Fibroblast of skin of right quadriceps (primary cell): ENCODE data around the gene ARHGDIG.
"Not testable (repeated sequence)": the region's sequence is repeated elsewhere in the genome, so short reads cannot be mapped to it uniquely, and the experiment has no call there.

Experiments
- DNase-seq: peaks from one replicate; pipeline ENCODE4 v3.0.0-alpha.2; 2013

The ARHGDIG gene

DNA sequence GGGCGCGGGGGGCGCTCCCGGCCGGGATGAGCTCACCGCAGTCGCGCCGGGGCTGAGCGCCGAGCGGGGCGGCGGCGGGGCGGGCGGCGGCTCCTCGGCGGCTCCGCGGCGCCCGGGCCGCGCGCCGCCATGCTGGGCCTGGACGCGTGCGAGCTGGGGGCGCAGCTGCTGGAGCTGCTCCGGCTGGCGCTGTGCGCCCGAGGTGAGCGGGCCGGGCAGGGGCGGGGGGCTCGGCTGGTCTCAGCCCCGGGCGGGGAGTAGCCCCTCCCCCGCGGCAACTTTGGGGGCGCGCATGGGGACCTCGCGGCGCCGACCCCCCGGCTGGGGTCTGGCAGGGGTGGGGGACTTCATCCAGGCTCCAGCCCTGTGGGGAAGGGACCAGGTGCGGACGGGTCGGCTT is at the start of gene ARHGDIG:
Gene ARHGDIG (plus strand): TSS at position 40 of the 400 bp plus-strand sequence. CDS start 90 bp downstream, at position 130.
- no peak for DNase-seq

DNA sequence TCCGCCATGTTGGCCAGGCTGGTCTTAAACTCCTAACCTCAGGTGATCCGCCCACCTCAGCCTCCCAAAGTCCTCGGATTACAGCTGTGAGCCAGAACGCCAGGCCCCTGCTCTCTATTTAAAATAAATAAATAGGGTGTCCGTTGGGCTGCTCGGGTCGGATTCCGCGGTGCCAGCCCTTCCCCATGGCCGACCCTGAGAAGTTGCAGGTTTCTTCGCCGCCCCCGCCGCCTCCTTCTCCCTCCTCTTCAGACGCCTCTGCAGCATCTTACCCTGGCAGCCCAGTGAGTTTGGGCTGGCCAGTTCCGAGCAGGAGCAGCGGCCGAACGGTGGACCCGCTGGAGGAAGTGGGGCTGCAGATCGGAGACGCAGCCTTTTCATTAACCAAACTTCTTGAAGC is 49.4 kb upstream of the ARHGDIG start:
- DNase-seq = no peak

DNA sequence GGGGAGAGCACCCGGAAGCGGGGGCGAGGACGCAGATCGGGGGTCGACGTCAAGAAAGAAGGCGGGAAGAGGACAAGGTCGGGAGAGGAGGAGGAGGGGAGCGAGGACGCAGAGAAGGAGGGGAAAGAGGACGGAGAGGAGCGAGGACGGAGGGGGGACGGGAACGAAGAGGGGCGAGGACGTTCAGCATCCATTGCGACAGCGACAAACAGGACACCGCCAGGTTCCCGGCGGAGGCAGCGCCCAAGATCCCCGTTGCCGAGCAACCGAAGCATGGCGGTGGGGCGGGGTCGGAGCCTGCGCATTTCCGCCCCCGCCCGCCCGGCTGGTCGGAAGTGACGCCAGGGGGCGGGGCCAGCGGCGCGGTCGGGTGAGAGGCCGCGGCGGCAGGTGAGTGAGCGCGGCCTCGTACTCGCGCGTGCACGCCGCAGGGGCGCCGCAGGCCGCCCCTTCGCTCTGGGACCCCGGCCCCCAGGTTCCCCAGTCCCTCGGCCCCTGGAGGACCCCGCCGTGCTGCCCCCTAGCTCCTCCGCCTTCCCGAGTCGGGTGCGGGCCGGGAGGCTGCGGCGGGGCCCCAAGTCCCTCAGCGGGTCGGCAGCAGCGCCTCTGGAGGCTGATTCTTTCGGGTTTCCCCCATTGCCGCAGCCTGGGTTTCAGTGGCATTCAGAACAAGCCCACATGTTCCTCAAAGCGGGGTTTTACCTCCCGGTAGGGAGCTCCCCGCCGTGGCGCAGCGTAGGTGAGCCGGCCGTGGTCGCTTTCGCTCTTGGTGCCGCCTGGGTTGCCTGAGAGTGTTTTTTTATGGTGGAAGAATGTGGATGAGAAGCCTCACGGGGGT is 45.7 kb upstream of the ARHGDIG start, which contains the start of gene FAM234A:
Gene FAM234A (plus strand): TSS at position 354 of the 838 bp plus-strand sequence. CDS start 19,593 bp downstream, outside the sequence.
- DNase-seq = peak; percentile 89

DNA sequence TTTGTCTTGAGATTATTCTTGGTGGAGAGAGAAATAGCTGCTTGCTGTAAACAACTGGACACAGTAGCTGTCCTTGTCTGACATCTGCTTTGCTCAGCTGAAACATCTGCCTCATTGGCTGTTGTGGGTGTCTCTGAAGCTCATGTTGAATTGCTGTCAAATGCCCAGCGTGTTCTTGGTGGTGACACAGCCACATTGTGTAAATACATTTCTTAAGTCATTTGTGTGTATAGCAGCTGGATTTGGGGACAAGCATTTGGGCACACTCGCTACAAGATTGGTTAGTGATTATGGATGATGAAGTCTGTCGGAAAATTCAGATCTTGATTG is 40.5 kb upstream of the ARHGDIG start:
- no peak for DNase-seq

DNA sequence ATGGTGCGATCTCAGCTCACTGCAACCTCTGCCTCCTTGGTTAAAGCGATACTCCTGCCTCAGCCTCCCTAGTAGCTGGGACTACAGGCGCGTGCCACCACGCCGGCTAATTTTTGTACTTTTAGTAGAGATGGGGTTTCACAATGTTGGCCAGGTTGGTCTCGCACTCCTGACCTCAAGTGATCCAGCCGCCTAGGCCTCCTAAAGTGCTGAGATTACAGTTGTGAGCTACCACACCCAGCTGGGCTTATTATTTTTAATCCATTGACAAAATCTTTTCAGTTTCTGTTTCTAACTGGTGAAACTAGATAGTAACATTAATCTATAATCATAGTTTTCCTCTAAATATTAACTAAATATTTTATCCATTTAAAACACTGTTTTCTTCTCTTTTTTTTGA is 39.8 kb upstream of the ARHGDIG start:
- DNase-seq = no peak

DNA sequence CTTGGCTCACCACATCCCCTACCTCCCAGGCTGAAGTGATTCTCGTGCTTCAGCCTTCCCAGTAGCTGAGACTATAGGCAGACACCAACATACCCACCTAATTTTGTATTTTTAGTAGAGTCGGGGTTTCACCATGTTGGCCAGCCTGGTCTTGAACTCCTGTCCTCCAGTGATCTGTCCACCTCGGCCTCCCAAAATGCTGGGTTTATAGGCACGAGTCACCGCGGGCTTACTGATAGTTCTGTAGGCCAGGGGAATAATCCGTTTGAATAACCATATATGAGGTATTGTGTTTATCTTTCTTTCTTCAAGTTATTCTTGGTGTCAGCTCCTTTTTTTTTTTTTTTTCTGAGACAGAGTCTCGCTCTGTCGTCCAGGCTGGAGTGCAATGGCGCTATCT is 38.1 kb upstream of the ARHGDIG start:
- no peak for DNase-seq

DNA sequence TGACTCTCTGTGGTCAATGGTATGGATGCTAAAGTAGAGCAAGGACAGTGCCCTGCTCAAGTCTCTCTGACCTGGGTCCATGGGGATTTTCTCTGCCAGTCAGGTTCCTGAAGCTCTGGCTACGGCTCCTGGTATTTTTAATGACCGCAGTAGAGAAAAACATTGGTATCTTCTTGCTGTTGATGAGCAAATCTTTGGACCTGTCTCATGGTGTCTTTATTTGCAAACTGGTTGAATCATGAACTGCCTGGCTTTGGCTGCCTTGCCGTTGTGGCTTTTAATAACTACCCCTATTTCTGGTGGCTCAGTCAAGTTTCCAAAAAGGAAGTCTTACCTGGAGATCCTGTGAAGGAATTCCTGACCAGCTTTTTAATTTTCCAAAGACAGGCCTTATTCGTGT is 37.0 kb upstream of the ARHGDIG start:
- DNase-seq = no peak

DNA sequence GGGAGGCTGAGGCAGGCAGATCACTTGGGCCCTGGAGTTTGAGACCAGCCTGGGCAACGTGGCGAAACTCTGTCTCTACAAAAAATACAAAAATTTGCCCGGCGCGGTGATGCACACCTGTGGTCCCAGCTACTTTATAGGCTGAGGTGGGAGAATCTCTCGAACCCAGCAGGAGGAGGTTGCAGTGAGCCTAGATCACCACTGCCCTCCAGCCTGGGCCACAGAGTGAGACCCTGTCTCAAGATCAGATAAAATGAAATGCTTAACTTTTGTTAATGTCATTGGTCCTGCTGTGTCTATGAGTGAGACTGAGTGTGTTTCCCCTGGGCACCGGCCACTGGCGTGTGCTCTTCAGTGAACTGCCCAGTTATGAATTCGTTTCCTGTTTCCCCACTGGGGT is 35.3 kb upstream of the ARHGDIG start:
- DNase-seq = no peak

DNA sequence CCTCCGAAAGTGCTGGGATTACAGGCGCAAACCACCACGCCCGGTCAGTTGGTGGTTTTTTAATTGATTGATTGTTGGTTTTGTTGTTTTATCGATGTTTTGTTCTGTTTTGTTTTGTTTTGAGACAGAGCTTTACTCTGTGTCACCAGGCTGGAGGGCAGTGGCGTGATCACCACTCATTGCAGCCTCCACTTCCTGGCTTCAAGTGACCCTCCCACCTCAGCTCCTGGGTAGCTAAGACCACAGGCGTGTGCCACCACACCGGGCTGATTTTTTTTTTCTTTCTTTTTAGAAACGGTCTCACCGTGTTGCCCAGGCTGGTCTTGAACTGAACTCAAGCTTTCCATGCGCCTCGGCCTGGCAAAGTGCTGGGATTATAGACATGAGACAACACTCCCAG is 33.4 kb upstream of the ARHGDIG start:
- DNase-seq = no peak

DNA sequence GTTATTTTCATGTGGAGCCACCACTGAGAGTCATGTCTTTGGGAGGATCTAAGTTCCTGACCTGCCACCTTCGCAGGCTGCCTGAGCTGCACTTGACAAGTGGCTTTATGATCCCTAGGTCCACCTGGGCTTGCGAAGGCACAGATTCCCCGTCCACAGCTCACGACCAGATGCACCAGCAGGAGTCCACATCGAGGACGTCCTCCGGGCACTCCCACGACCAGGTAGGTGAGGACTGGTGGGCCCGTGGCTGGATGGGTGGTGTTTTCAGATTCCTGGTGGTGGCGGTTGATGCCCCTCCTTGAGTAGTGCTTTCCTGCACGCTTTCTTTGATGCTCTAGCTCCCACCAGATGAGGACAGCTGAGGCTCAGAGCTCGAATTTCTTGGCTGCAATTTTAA is 31.0 kb upstream of the ARHGDIG start:
- DNase-seq = no peak

DNA sequence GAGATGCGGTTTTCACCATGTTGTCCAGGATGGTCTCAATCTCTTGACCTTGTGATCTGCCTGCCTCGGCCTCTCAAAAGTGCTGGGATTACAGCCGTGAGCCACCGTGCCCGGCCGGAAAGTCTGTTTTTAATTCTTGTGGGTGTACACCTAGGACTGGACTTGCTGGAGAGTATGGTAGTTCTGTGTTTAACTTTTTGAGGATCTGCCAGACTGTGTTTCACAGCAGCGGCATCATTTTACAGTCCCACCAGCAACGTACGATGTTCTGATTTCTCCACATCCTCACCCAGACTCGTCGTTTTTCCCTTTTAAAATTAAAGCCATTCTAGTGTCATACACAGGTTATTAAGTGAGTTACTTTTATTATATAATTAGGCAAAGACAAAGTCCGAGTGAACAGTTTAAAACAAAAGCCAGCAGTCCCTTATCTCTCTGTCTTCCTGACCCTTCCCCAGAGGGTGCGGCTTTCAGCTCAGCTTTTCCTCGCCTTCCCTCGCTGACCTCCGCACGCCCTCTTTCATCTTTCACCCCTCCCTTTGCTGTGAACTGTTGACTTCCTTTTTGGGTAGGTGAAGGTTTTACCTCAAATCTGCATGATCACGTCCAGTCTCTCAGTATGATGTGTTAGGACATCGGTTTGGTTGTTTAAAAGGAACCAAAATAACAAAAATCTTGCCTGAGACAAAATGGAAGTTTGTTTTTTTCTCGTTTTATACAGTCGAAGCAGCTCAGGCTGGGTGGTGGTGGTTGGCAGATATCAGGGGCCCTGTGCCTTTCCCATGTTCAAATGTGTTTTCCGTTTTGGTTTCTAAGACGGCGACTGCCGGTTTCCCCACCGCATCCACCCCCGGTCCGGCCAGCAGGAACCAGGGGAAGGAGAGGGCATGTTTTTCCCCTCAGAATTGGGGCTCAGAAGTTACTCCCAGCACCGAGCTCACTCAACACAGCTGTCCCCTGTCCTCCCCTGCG is 27.7 kb upstream of the ARHGDIG start:
- no peak for DNase-seq

DNA sequence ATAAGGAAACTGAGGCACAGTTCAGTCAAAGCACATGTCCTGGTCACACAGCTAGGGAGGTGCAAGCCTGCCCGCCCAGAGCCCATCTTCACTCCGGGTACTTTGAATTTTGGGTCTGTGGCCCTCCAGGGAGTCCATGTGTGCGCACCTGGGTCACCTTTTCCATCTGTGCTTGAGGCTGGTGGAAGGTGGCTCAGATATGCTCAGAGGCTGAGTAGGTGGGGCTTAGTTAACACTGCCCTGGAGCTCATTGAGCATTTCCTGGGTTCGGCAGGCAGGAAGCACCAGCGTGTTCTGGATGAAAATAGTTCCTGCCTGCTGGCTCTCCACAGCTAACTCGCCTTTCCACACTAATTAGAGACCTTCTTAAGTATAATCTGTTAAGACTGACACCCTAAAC is 26.6 kb upstream of the ARHGDIG start:
- DNase-seq = no peak

DNA sequence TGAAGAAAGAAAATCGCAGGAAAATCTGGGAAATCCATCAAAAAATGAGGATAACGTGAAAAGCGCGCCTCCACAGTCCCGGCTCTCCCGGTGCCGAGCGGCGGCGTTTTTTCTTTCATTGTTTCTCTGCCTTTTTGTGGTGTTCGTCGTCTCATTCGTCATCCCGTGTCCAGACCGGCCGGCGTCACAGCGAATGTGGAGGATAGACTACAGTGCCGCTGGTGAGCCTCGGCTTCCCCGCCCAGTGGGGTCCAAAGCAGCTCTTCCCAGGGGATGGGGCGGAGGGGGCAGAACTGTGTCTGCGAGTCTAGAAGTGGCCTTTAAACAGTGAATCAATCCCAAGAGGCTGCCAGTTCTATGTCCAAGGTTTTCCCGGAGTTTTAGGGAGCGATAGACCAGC is 25.9 kb upstream of the ARHGDIG start:
- DNase-seq = no peak

DNA sequence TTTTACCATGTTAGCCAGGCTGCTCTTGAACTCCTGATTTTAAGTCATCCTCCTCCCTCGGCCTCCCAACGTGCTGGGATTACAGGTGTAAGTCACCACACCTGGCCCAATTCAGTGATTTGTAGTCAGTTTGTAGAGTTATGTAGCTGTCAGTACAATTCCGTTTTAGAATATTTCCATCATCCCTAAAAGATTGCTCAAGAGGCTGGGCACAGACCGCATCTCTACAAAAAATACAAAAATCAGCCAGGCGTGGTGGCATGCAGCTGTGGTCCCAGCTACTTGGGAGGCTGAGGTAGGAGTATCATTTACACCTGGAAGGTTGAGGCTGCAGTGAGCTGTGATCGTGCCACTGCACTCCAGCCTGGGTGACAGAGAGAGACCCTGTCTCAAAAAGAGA is 25.2 kb upstream of the ARHGDIG start:
- DNase-seq = no peak

DNA sequence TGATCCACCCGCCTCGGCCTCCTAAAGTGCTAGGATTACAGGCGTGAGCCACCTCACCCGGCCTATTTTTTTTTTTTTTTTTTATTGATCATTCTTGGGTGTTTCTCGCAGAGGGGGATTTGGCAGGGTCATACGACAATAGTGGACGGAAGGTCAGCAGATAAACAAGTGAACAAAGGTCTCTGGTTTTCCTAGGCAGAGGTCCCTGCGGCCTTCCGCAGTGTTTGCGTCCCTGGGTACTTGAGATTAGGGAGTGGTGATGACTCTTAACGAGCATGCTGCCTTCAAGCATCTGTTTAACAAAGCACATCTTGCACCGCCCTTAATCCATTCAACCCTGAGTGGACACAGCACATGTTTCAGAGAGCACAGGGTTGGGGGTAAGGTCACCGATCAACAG is 22.3 kb upstream of the ARHGDIG start:
- not testable (repeated sequence) for DNase-seq

DNA sequence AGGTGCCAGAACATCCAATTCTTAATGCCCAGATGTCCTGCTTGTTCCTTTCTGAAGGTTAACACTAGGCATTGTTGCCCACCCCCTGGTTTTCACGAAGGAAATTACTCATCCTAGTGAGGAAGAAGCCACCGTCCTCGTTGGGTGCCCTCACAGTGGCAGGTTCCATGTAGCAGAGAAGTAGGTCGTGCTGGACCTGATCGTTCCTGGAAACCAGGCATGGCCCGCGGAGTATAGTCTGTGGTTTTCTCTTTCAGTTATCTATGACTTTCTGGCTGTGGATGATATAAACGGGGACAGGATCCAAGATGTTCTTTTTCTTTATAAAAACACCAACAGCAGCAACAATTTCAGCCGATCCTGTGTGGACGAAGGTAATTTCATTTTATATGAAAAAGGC is 21.2 kb upstream of the ARHGDIG start:
- no peak for DNase-seq

DNA sequence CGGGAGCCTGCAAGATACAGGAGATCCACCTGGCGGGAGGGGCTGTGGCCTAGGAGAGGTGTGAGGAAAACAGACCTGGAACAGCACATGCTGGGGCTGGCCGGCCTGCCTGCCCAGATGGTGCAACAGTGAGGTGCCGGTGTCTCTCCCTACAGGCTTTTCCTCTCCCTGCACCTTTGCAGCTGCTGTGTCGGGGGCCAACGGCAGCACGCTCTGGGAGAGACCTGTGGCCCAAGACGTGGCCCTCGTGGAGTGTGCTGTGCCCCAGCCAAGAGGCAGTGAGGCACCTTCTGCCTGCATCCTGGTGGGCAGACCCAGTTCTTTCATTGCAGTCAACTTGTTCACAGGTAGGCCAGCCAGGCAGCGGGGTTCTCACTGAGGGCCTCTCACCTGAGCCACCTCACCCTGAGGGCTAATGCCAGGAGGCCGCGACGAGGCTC is 20.6 kb upstream of the ARHGDIG start:
- no peak for DNase-seq

DNA sequence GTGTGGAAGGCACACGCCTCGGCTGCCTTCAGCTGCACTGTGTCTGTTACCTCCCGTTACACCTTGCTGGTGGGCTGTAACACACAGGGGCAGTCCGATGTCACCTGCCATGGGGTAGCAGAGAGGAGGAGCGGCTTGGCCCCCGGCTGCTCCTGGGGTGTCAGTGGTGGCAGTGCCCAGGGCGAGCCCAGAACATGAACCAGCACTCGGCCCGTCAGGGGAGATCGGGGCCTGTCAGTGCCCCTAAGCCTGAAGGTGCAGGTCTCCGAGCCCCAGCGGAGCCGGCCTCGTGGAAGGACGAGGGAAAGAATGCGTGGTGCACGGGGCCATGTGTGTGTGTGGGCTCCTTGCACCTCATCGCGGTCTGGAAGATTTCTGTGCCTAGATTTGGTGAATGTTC is 20.1 kb upstream of the ARHGDIG start:
- no peak for DNase-seq

DNA sequence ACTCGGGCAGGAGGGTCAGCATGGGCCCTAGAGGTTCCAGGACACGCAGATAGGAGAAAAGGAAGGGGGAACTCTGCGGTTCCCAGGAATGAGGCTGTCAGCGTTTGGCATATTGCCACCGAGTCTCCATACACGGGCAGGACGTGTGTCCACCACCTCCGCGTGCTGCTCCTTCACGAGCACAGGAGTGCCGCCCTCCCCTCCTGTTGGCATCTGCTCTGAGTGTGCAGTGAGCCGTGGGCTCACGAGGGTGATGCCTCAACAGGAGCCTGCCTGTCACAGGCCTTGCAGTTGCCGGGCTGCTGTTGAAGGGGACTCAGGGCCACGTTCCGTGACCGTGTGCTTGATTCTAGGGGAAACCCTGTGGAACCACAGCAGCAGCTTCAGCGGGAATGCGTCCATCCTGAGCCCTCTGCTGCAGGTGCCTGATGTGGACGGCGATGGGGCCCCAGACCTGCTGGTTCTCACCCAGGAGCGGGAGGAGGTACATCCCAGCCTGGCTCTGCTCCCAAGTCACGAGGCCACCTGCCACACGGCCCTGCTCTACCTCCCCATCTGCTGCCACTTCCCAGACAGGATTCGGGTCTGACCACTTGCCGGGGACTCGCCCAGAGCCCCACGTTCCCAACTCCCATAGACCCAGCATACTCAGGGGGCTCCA is 19.2 kb upstream of the ARHGDIG start:
- no peak for DNase-seq

DNA sequence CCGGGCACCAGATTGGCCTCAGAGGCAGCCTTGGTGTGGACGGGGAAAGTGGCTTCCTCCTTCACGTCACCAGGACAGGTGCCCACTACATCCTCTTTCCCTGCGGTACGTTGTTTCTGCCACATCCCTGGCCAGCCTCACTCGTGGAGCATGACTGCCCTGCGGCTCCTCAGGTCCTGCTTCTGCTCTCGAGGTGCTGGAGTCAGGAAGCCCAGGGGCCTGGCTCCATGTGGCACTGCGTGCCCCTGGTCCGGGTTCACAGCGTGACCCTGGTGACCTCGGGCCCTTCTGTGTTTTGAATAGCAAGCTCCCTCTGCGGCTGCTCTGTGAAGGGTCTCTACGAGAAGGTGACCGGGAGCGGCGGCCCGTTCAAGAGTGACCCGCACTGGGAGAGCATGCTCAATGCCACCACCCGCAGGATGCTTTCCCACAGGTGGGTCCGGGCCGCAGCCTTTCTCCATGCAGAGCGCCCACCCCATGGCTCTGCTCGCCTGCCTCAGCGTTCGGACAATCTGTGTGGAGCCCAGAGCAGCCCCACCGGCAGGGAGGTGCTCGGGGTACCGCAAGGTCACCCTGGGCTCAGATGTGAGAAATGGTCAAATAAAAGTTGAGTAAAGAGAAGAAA is 18.2 kb upstream of the ARHGDIG start:
- DNase-seq = no peak

DNA sequence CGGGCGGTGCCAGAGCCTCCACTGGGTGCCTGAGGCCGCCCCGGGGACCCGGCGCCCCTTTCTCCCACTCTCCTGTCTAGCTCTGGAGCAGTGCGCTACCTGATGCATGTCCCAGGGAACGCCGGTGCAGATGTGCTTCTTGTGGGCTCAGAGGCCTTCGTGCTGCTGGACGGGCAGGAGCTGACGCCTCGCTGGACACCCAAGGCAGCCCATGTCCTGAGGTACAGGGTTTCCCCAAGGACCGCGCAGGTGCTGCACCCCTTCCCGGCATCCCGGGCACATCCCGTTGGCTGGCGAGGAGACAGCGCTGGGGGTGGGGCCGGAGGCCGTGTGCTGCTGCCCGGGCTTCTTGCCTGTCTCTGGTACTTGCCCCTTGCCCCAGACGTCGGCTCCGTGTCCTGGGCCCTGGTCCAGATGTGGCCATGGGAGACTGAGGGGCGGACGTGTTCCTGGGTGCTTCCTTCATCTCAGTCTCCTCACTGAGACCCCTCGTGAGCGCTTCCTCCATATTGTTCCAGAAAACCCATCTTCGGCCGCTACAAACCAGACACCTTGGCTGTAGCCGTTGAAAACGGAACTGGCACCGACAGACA is 17.1 kb upstream of the ARHGDIG start:
- no peak for DNase-seq

DNA sequence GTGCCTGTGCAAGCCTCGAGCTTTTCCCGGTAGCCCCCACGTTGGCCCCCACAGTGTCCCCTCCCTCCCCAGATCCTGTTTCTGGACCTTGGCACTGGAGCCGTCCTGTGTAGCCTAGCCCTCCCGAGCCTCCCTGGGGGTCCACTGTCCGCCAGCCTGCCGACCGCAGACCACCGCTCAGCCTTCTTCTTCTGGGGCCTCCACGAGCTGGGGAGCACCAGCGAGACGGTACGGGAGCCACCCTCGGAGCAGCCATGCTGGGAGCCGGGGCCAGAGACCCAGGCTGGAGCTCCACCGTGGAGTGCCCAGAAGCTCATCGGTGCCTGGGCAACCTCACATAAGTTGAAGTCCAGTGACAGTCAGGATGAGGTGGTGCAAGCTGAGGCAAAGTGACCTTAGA is 16.4 kb upstream of the ARHGDIG start:
- no peak for DNase-seq
